Upper lobe of right lung (tissue), 1 donor: ENCODE measurements around the gene HOXA13. TPM values are rescaled to one million over a fixed set of nuclear protein-coding genes. Genes with fewer than 3 reads are reported as not detected.
A peak's percentile ranks its signal among the peaks of the same experiment; 100 is the strongest.

Experiments used
- ATAC-seq: fragments of 200-7000 bp; cut with Tn5 transposase; one replicate; pipeline ENCODE4 v1.9.1; 2020; ENCODE audit warnings: mild to moderate bottlenecking, moderate library complexity
- DNase-seq: peaks from one replicate; pipeline ENCODE4 v3.0.0-alpha.2; 2020
- H3K27ac ChIP-seq: fragments of 200-600 bp; one replicate; pipeline ENCODE4 v1.8.0; 2022
- H3K27me3 ChIP-seq: fragments of 200-600 bp; one replicate; pipeline ENCODE4 v1.8.0; 2022; ENCODE audit warnings: mild to moderate bottlenecking
- H3K36me3 ChIP-seq: fragments of 200-600 bp; one replicate; pipeline ENCODE4 v1.8.0; 2022
- H3K4me1 ChIP-seq: fragments of 200-600 bp; one replicate; pipeline ENCODE4 v1.8.0; 2022
- H3K4me3 ChIP-seq: fragments of 200-600 bp; one replicate; pipeline ENCODE4 v1.8.0; 2022; ENCODE audit warnings: mild to moderate bottlenecking
- H3K9me3 ChIP-seq: fragments of 200-600 bp; one replicate; pipeline ENCODE4 v1.8.0; 2022
- CTCF ChIP-seq: fragments of 200-600 bp; IDR thresholded peaks from one replicate; pipeline ENCODE4 v1.8.0; 2022; ENCODE audit warnings: antibody characterized with exemption
- intact Hi-C: fragments of 100-400 bp; cut with DNase I; formaldehyde crosslinking; loops from one replicate; pipeline ENCODE4 v1.11.0; 2022
- total RNA-seq: library from RNA; stranded (reverse); fragmentation: NEBNext Ultra II Directional; extraction: Animal tissue kit (Norgen Biotek cat#: 25700); gene quantifications from one replicate; pipeline ENCODE4 v1.2.1, GENCODE V29; 2021
- donor health status: DM: no; HTN: yes; CAD: no; lungs with severe emphysema.

The HOXA13 gene
- total RNA-seq, 1 donor from 2014 or later, result not detected

DNA sequence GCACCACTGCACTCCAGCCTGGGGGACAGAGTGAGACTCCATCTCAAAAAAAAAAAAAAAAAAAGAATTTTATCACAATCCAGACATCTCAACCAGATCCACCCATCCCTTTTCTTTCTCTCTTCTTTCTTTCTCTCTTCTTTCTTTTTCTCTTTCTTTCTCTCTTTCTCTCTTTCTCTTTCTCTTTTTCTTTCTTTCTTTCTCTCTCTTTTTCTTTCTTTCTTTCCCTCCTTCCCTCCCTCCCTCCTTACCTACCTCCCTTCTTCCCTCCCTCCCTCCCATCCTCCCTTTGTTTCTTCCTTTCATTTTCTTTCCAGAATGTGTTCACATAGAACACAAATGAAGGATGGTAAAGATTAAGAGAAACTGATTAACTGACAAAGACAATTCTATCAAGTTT, 18.1 kb upstream of the HOXA13 start:
- Histone ChIP-seq H3K9me3 (no peaks in the 10 kb centered on the region), H3K4me3 (no peak overlapping the region), H3K4me1 (peaks cover 1% of the 10 kb centered on the region), H3K27ac (no peak overlapping the region), H3K36me3 (no peaks in the 10 kb centered on the region), H3K27me3 (peaks cover 83% of the 10 kb centered on the region)
- no peak for TF ChIP-seq CTCF
- DNase-seq (no peak), ATAC-seq (no peak)
- intact Hi-C loops, result no loop called here

- no peak overlapping the region for H3K27ac ChIP-seq
- H3K4me1 ChIP-seq, result peaks cover 12% of the 10 kb centered on the region
- H3K4me3 ChIP-seq, result no peak overlapping the region
- intact Hi-C loops, result no loop called here
- H3K36me3 ChIP-seq, result no peaks in the 10 kb centered on the region
- peaks cover 83% of the 10 kb centered on the region for H3K27me3 ChIP-seq
- ATAC-seq, result no peak
- no peak for DNase-seq
- no peaks in the 10 kb centered on the region for H3K9me3 ChIP-seq
- TF ChIP-seq CTCF, result no peak
Measured at GRCh38 chr7:27215356-27215755, 15.5 kb upstream of the HOXA13 start.

GRCh38 chr7:27214239-27214950, 14.5 kb upstream of the HOXA13 start:
- H3K27ac ChIP-seq, result no peak overlapping the region
- DNase-seq (no peak), ATAC-seq (no peak)
- peaks cover 83% of the 10 kb centered on the region for H3K27me3 ChIP-seq
- intact Hi-C loops, result no loop called here
- no peaks in the 10 kb centered on the region for H3K36me3 ChIP-seq
- no peak overlapping the region for H3K4me3 ChIP-seq
- TF ChIP-seq CTCF, result no peak
- H3K4me1 ChIP-seq, result peaks cover 12% of the 10 kb centered on the region
- H3K9me3 ChIP-seq, result no peaks in the 10 kb centered on the region

DNA sequence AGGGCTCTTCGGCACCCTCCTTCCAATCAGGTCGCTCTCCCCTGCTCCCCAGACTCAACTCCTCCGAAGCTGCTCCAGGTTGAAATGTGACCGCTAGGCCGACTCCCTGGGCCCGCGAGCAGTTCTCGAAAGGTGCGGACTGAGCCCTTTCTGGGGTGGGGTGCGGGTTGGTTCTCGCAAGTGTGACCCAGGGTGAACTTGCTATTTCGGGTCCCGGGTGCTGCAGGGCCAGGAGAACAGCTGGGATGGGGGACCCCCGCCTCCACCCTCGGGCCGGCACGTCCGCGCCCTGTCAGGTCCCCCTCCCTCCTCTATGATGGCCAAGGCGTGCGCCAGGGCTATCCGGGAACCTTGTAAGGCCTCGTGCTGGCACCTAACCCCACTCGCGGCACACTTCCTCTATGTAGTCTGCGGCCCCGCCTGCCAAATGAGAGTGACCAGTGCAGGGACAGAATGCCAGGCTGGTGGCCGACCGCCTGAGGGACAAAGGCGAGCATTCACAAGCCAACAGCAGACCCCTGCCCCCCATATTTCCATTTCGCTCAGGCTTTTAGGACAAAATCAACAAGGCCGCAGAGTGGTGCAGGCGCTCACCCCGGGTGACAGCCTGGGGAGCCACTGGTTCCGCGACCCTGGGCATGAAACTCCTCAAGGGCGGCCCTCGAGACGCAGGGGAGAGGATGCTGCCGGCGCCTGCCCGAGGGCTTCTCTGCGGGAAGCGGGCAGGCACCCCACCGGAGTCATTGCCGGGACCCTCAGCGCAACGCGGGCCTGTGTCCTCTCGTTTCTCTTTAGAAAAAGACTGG, 13.7 kb upstream of the HOXA13 start:
- peaks cover 12% of the 10 kb centered on the region for H3K4me1 ChIP-seq
- ATAC-seq, result peak; percentile 28
- H3K27me3 ChIP-seq, result peaks cover 83% of the 10 kb centered on the region
- intact Hi-C loops, result no loop called here
- no peaks in the 10 kb centered on the region for H3K9me3 ChIP-seq
- H3K4me3 ChIP-seq, result no peak overlapping the region
- no peak overlapping the region for H3K27ac ChIP-seq
- TF ChIP-seq CTCF, result no peak
- DNase-seq, result peak; percentile 60
- no peaks in the 10 kb centered on the region for H3K36me3 ChIP-seq

DNA sequence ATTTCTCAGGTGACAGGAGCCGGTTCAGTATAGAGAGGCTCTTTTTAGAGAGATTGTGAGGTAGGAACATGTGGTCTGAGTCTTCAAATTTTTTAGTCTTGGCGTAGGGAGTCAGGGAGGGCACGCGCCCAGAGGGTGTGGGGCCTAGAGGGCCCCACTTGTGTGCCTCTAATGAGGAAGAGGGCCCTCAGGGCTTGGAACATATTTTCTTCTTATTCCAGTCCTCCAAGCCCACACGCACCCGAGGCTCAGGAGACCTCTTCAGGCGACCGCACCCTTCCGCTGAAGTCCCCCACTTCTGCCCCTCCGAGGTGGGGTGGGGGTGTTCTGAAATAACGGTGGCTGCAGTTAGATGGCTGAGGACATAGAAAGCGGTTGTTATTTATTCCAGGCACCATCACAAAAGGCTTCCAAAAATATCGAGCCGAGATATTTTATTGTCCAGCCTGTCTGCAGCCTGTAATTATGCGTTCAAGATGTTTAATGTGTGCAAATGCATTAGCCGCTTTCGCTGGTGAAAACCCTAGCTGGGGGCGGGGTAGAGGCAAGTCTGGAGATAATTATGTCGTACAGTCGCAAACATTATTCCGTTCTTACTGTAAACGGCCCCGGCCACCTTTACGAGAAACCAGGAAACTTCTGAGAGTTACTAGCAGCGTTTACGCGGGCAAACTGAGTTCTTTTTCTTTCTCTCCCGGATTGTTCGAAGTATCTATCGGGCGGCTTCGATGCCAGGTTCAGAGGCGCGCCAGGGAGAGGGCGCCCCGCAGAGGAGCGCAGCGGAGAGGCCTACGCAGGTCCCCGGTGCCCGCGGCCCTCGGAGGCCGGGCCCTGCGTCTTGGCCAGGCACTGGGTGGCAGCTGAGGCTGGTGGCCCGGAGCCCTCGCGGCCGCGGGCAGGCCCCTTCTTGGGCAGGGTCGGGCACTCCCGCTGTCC, 12.9 kb upstream of the HOXA13 start:
- Histone ChIP-seq H3K27me3 (peaks cover 84% of the 10 kb centered on the region), H3K9me3 (no peaks in the 10 kb centered on the region), H3K4me1 (peaks cover 12% of the 10 kb centered on the region), H3K27ac (no peak overlapping the region), H3K36me3 (no peaks in the 10 kb centered on the region), H3K4me3 (no peak overlapping the region)
- no peak for TF ChIP-seq CTCF
- no peak for ATAC-seq
- peak; percentile 43 for DNase-seq
- intact Hi-C loops, result no loop called here
